ENCODE measurements around the gene ADORA2B. TPM values are rescaled to one million over a fixed set of nuclear protein-coding genes. Genes with fewer than 3 reads are reported as not detected.

ADORA2B gene
- total and polyA plus RNA-seq, 2 experiments from 2014 or later, result 3.3 to 7.9 TPM

GRCh38 chr17:15914400-15915170 lies 30.3 kb upstream of the ADORA2B start:
- no peak overlapping the region for H3K4me3 Mint-ChIP-seq
- H3K27ac Mint-ChIP-seq, result no peak overlapping the region
- Histone ChIP-seq H3K4me3 (no peak overlapping the region), H3K36me3 (ENCODE audit: insufficient read depth) (no peaks in the 10 kb centered on the region), H3K27me3 (ENCODE audit: insufficient read depth) (peaks cover 18% of the 10 kb centered on the region), H3K4me1 (ENCODE audit: insufficient read depth) (peaks cover 7% of the 10 kb centered on the region), H3K4me2 (no peak overlapping the region), H3K9me2 (ENCODE audit: insufficient read depth) (no peaks in the 10 kb centered on the region), H3K27ac (ENCODE audit: low read depth) (no peak overlapping the region), H3F3A (replicated peaks; ENCODE audit: low read depth) (no peaks in the 10 kb centered on the region), H4K20me1 (replicated peaks; ENCODE audit: insufficient read depth) (no peaks in the 10 kb centered on the region), H2AFZ (no peak overlapping the region), H3K79me2 (replicated peaks; ENCODE audit: insufficient read depth) (no peaks in the 10 kb centered on the region)
- no peaks in the 10 kb centered on the region; the same call in 2 of the 3 replicates for H3K36me3 Mint-ChIP-seq (ENCODE audit: low read depth)
- no peak for TF ChIP-seq JUNB (IDR thresholded peaks at IDR 0.05; ENCODE audit: unreplicated experiment)
- TF ChIP-seq ETS1 (IDR thresholded peaks at IDR 0.05), result no peak
- no peak for TF ChIP-seq NANOG (IDR thresholded peaks at IDR 0.05; ENCODE audit: borderline replicate concordance)
- no peak for TF ChIP-seq CREB1 (CRISPR knock-in tag; IDR thresholded peaks at IDR 0.05; ENCODE audit: low read depth)
- TF ChIP-seq EZH2 (IDR thresholded peaks at IDR 0.05; ENCODE audit: low read depth, unreplicated experiment), result no peak
- no peak for TF ChIP-seq ZNF462 (CRISPR knock-in tag; IDR thresholded peaks at IDR 0.05)
- TF ChIP-seq REST (IDR thresholded peaks at IDR 0.05; ENCODE audit: unreplicated experiment), result no peak
- no peak for TF ChIP-seq ZNF331 (CRISPR knock-in tag; IDR thresholded peaks at IDR 0.05; ENCODE audit: low read depth)
- TF ChIP-seq STAT1 (IDR thresholded peaks at IDR 0.05; ENCODE audit: unreplicated experiment), result no peak
- no peak for TF ChIP-seq ZNF114 (CRISPR knock-in tag; IDR thresholded peaks at IDR 0.05)
- TF ChIP-seq EZH2phosphoT487 (IDR thresholded peaks at IDR 0.05; ENCODE audit: unreplicated experiment), result no peak
- no peak for TF ChIP-seq POLR2AphosphoS5 (IDR thresholded peaks at IDR 0.05; ENCODE audit: low read depth)
- no peak for TF ChIP-seq CTCF (conservative IDR thresholded peaks at IDR 0.05; ENCODE audit: low read depth in 2 of 2)
- H3K4me1 Mint-ChIP-seq, result peaks cover 3% of the 10 kb centered on the region; the same call in 2 of the 3 replicates
- DNase-seq (ENCODE audit: low spot score), result no peak
- ATAC-seq, result no peak
- peaks cover 18% of the 10 kb centered on the region for H3K27me3 Mint-ChIP-seq (ENCODE audit: insufficient read depth, low read depth, poor library complexity)
- 0 out of 3 replicates have a peak, but pooled peaks cover 3% of the 10 kb centered on the region for H3K9me3 Mint-ChIP-seq
